ENCODE data around the gene GBE1.

GRCh38 chr3:81602781-81603180 is 158.7 kb downstream of the GBE1 start:
- TF ChIP-seq EP300 (IDR thresholded peaks at IDR 0.05; ENCODE audit: borderline replicate concordance) (no peak), TEAD4 (IDR thresholded peaks at IDR 0.05) (no peak)

Measured in Ishikawa (cell line).